Left lung (tissue), 10 donors: ENCODE measurements around the gene PTPRB. TPM values are rescaled to one million over a fixed set of nuclear protein-coding genes. Genes with fewer than 3 reads are reported as not detected.

Source experiments
- ATAC-seq: fragments of 200-7000 bp; cut with Tn5 transposase; one replicate; pipeline ENCODE4 v1.9.1; 2020; ENCODE audit warnings: moderate library complexity
- DNase-seq, 4 donors: peaks; one replicate each; pipeline ENCODE4 v3.0.0-alpha.2; 2013 to 2020
- H3K27ac ChIP-seq, 2 donors: fragments of 200-600 bp; sonication (generic) in 1 of 2; one replicate each; pipeline versions ENCODE4 v1.5.0 to v1.8.0; 2020 to 2021
- H3K27me3 ChIP-seq, 2 donors: fragments of 200-600 bp; sonication (generic) in 1 of 2; one replicate each; pipeline versions ENCODE4 v1.5.0 to v1.8.0; 2020 to 2021
- H3K36me3 ChIP-seq, 2 donors: fragments of 200-600 bp; sonication (generic) in 1 of 2; one replicate each; pipeline versions ENCODE4 v1.5.0 to v1.8.0; 2020 to 2021
- H3K4me1 ChIP-seq, 2 donors: fragments of 200-600 bp; one replicate each; pipeline ENCODE4 v1.8.0; 2021
- H3K4me3 ChIP-seq, 2 donors: fragments of 200-600 bp; sonication (generic) in 1 of 2; one replicate each; pipeline versions ENCODE4 v1.5.0 to v1.8.0; 2020 to 2021; ENCODE audit warnings: mild to moderate bottlenecking in 1 of 2
- H3K9me3 ChIP-seq, 2 donors: fragments of 200-600 bp; sonication (generic) in 1 of 2; one replicate each; pipeline versions ENCODE4 v1.5.0 to v1.8.0; 2020 to 2021
- CTCF ChIP-seq, 2 donors: fragments of 200-600 bp; sonication (generic) in 1 of 2; IDR thresholded peaks; one replicate each; pipeline versions ENCODE4 v1.5.0 to v1.8.0; 2021; ENCODE audit warnings: antibody characterized with exemption in 2 of 2
- intact Hi-C, 2 donors: fragments of 100-400 bp; cut with DNase I; formaldehyde crosslinking; loops; one replicate each; pipeline versions ENCODE4 v1.11.2 to v1.14.2; 2022
- polyA plus RNA-seq, 6 donors: library from polyadenylated mRNA; unstranded; fragments of 120-200 nt; gene quantifications; one replicate each; pipeline ENCODE4 v1.2.1, GENCODE V29; 2013; ENCODE audit not compliant: insufficient read length in 6 of 6
- total RNA-seq, 2 donors: library from RNA; stranded (reverse); fragmentation: NEBNext Ultra II Directional; extraction: Animal tissue kit (Norgen Biotek cat#: 25700); gene quantifications; one replicate each; pipeline ENCODE4 v1.2.1, GENCODE V29; 2021
- donor health status: DM: no; HTN: yes; CAD: no.
- donor health status: DM: no; HTN: no; CAD: no.

The PTPRB gene
- total and polyA plus RNA-seq, 8 donors, result 34.6 to 83.2 (median 38.4) TPM

GRCh38 chr12:70590051-70590450, 47.2 kb downstream of the PTPRB start:
- Histone ChIP-seq H3K36me3 (no peaks in the 10 kb centered on the region), H3K27ac (no peak overlapping the region), H3K9me3 (no peaks in the 10 kb centered on the region), H3K27me3 (no peaks in the 10 kb centered on the region), H3K4me1 (no peaks in the 10 kb centered on the region), H3K4me3 (no peak overlapping the region)
- intact Hi-C loops, result loop anchor here in 1 of 2 donors (5.0 kb wide), 1 partner anchor 132 kb away; no protein-coding TSS in a partner anchor
- DNase-seq, result peak in 3 of 4 donors; percentile 54 to 71 (median 61)
- ATAC-seq, result peak; percentile 97
- peak; percentile 65 to 76 for TF ChIP-seq CTCF (IDR thresholded peaks at IDR 0.05)

GRCh38 chr12:70584332-70584731, 52.9 kb downstream of the PTPRB start:
- DNase-seq, result no peak
- intact Hi-C loops, result no loop called here
- ATAC-seq, result no peak
- H3K4me1 ChIP-seq, result no peaks in the 10 kb centered on the region
- H3K4me3 ChIP-seq, result no peak overlapping the region
- TF ChIP-seq CTCF (IDR thresholded peaks at IDR 0.05), result no peak
- H3K27ac ChIP-seq, result no peak overlapping the region
- no peaks in the 10 kb centered on the region for H3K27me3 ChIP-seq
- no peaks in the 10 kb centered on the region for H3K9me3 ChIP-seq
- H3K36me3 ChIP-seq, result no peaks in the 10 kb centered on the region

GRCh38 chr12:70583251-70583650, 54.0 kb downstream of the PTPRB start:
- no peak for DNase-seq
- intact Hi-C loops, result no loop called here
- no peak for ATAC-seq

GRCh38 chr12:70581208-70581607, 56.0 kb downstream of the PTPRB start:
- DNase-seq, result no peak
- no peak overlapping the region for H3K4me3 ChIP-seq
- H3K27ac ChIP-seq, result no peak overlapping the region
- no peaks in the 10 kb centered on the region for H3K27me3 ChIP-seq
- intact Hi-C loops, result no loop called here
- no peaks in the 10 kb centered on the region for H3K36me3 ChIP-seq
- H3K4me1 ChIP-seq, result no peaks in the 10 kb centered on the region
- no peak for TF ChIP-seq CTCF (IDR thresholded peaks at IDR 0.05)
- no peak for ATAC-seq
- no peaks in the 10 kb centered on the region for H3K9me3 ChIP-seq

More at GRCh38 chr12:70583251-70583650, 54.0 kb downstream of the PTPRB start:
- TF ChIP-seq CTCF (IDR thresholded peaks at IDR 0.05), result no peak
- Histone ChIP-seq H3K9me3 (no peaks in the 10 kb centered on the region), H3K4me1 (no peaks in the 10 kb centered on the region), H3K36me3 (no peaks in the 10 kb centered on the region), H3K4me3 (no peak overlapping the region), H3K27ac (no peak overlapping the region), H3K27me3 (no peaks in the 10 kb centered on the region)

- H3K36me3 ChIP-seq, result no peaks in the 10 kb centered on the region
- H3K27me3 ChIP-seq, result no peaks in the 10 kb centered on the region
- TF ChIP-seq CTCF (IDR thresholded peaks at IDR 0.05), result no peak
- intact Hi-C loops, result loop anchor here in 1 of 2 donors (5.0 kb wide), 1 partner anchor 695 kb away; no protein-coding TSS in a partner anchor
- H3K27ac ChIP-seq, result no peak overlapping the region
- DNase-seq (no peak), ATAC-seq (no peak)
- H3K4me1 ChIP-seq, result no peaks in the 10 kb centered on the region
- no peak overlapping the region for H3K4me3 ChIP-seq
- H3K9me3 ChIP-seq, result no peaks in the 10 kb centered on the region
These were observed 60.0 kb downstream of the PTPRB start for GRCh38 chr12:70577283-70577634.
